ENCODE measurements around the gene ATP11B. TPM values are rescaled to one million over a fixed set of nuclear protein-coding genes. Genes with fewer than 3 reads are reported as not detected.

The ATP11B gene
- polyA plus RNA-seq, 1 experiment: 11.2 TPM

DNA sequence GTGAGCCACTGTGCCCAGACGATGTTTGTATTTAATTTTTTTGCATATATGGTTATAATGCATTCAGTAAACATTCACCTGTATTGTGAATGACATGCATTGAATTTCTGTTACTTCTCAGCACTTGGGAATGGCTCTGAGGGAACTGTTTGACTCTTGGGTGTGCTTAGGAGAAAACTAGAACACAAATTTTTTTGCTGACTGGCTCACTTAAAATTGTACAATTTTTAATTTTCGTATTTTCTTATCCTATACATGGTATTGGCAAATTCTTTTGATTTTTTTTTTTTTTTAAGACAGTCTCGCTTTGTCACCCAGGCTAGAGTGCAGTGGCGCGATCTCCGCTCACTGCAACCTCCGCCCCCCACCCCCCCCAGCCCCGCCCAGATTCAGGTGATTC, 7.2 kb downstream of the ATP11B start:
- H3K36me3 ChIP-seq (ENCODE audit: control insufficient read depth, insufficient read depth, low read length): no peaks in the 10 kb centered on the region
- no peak for DNase-seq (ENCODE audit: low read depth)
- CTCF ChIA-PET: no interaction called here
- H3K4me3 ChIP-seq (ENCODE audit: low read depth, low read length): no peak overlapping the region
- no peaks in the 10 kb centered on the region for H3K27me3 ChIP-seq (ENCODE audit: control insufficient read depth, insufficient read depth, low read length)
- POLR2A ChIA-PET: no interaction called here
- TF ChIP-seq, protein P1, sequence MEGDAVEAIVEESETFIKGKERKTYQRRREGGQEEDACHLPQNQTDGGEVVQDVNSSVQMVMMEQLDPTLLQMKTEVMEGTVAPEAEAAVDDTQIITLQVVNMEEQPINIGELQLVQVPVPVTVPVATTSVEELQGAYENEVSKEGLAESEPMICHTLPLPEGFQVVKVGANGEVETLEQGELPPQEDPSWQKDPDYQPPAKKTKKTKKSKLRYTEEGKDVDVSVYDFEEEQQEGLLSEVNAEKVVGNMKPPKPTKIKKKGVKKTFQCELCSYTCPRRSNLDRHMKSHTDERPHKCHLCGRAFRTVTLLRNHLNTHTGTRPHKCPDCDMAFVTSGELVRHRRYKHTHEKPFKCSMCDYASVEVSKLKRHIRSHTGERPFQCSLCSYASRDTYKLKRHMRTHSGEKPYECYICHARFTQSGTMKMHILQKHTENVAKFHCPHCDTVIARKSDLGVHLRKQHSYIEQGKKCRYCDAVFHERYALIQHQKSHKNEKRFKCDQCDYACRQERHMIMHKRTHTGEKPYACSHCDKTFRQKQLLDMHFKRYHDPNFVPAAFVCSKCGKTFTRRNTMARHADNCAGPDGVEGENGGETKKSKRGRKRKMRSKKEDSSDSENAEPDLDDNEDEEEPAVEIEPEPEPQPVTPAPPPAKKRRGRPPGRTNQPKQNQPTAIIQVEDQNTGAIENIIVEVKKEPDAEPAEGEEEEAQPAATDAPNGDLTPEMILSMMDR (IDR thresholded peaks at IDR 0.05; ENCODE audit: insufficient read depth, low read depth, low read length): no peak

DNA sequence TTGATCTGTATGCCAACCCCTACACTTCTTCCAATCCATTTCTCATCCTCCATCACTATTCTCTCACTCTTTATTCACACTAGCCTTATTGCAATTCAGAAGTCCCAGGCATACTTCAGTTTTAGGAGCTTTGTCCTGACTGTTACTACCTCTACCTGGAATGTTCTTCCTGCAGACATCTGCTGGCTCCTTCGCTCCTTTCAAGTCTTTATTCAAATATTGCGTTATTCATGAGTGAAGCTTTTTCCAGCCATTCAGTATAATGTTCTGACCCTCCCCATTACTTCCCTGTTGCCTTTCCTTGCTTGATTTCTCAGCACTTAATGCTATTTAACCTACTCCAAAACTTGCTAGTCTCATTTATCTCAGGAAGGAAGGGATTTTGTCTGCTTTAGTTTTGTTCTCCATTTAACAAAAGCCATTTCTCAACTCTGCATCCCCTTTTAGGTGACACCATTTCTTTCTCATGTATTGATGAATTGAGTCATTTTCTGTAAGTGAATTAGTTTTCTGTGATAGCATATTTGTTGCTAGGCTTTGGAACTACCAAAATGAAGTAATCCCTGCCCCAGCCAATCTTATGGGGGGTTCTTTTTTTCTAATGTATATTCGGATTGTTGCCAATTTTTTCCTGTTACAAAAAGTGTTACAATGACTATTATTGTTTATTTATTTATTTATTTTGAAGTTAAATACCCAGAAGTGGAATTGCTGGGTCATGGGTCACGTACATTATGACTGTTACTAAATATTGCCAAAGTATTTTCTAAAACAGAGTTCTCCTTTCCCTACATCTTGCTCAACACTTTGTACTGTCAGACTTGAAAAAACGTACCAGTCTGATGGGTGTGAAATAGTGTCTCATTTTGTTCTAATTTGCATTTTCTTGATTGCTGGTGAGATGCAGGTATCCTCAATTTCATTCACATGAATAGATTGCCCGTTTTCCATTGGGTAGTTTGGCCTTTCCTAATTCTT, 9.4 kb downstream of the ATP11B start:
- H3K4me3 ChIP-seq (ENCODE audit: low read depth, low read length): no peak overlapping the region
- ChIA-PET POLR2A (no interaction called here), CTCF (no interaction called here)
- DNase-seq (ENCODE audit: low read depth): no peak
- H3K27me3 ChIP-seq (ENCODE audit: control insufficient read depth, insufficient read depth, low read length): no peaks in the 10 kb centered on the region
- no peaks in the 10 kb centered on the region for H3K36me3 ChIP-seq (ENCODE audit: control insufficient read depth, insufficient read depth, low read length)
- TF ChIP-seq, protein P1 (IDR thresholded peaks at IDR 0.05; ENCODE audit: insufficient read depth, low read depth, low read length): no peak

DNA sequence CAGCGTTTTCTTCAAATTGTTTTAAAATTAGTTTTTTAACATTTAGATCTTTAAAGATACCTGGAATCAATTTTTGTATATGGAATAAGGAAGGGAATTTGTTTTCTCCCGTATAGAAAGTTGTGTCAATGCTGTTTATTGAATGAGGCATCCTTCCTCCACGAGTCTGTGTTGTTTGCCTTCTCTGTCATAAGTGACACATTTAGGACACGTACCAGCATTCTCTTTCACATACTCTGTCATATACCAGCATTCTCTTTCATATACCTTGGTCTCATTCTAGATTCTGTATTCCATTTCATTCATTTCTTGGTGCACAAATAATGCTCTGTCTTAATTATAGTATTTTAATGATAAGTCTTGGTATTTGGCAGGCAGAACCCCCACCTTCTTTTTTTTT, 10.3 kb downstream of the ATP11B start:
- ChIA-PET CTCF (interaction anchor here (0.6 kb wide), 1 partner anchor 60 kb away, joined by 4 read pairs; no protein-coding TSS in a partner anchor), POLR2A (no interaction called here)
- H3K4me3 ChIP-seq (ENCODE audit: low read depth, low read length): no peak overlapping the region
- no peaks in the 10 kb centered on the region for H3K27me3 ChIP-seq (ENCODE audit: control insufficient read depth, insufficient read depth, low read length)
- TF ChIP-seq, protein P1 (IDR thresholded peaks at IDR 0.05; ENCODE audit: insufficient read depth, low read depth, low read length): no peak
- DNase-seq (ENCODE audit: low read depth): no peak
- no peaks in the 10 kb centered on the region for H3K36me3 ChIP-seq (ENCODE audit: control insufficient read depth, insufficient read depth, low read length)

DNA sequence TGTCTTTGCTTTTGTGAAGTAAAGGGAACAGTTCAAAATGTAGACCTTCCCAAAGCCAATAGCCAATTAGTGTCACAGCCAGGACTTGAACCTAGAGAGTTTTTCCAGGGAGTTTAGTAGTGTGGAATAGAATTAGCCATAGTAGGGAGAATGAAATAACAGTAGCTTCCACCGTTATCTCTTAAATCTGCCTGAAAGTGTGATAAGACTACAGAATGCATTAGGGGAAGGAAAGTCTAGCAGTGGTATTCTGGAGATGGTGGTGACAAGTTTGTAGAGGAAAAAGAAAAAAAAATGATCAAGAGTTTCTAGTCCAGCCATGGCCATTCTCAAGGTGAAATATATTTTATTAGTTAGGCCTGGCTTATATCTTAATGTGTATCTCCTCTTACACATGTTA, 13.8 kb downstream of the ATP11B start:
- ChIA-PET CTCF (interaction anchor here (0.6 to 1.1 kb wide), 3 partner anchors 13 to 1954 kb away, joined by 4 to 5 read pairs (median 4); no protein-coding TSS in a partner anchor), POLR2A (no interaction called here)
- Histone ChIP-seq H3K36me3 (ENCODE audit: control insufficient read depth, insufficient read depth, low read length) (no peaks in the 10 kb centered on the region), H3K27me3 (ENCODE audit: control insufficient read depth, insufficient read depth, low read length) (no peaks in the 10 kb centered on the region), H3K4me3 (ENCODE audit: low read depth, low read length) (no peak overlapping the region)
- DNase-seq (ENCODE audit: low read depth): no peak
- TF ChIP-seq, protein P1 (IDR thresholded peaks at IDR 0.05; ENCODE audit: insufficient read depth, low read depth, low read length): no peak

DNA sequence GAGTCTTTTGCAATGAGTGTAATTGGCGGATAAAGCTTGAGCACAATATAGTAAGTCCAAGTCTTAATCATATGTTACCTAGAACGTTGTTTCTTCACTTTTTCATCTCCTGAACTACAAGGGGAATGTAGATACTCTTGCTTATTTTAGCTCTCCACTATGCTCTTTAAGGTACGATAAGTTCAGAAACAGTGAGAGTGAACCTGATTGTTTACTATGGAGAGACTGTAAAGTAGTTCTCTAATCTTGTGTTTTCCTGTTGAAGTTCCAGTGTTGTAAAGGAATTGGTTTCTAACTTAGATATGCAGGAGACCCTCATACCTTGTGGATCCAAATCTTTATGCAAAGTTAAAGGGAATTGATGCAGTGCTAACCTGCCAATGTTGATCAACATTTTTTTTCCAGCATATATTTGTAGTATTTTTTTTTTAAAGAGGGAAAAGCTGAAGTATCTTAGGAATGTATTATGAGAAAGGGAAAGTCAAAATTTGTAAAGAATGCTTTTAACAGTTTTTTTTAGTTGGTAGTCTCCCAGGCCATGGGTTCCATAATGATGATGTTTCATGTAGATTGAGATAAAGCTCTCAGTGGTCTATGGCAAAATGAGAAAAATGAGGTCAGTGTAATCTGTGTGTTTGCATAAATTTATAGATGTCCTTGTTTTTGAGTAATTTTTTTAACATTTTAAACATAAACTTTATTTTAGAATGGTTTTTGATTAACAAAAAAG, 14.9 kb downstream of the ATP11B start:
- TF ChIP-seq, protein P1 (IDR thresholded peaks at IDR 0.05; ENCODE audit: insufficient read depth, low read depth, low read length): no peak
- POLR2A ChIA-PET: no interaction called here
- no peak for DNase-seq (ENCODE audit: low read depth)
- Histone ChIP-seq H3K4me3 (ENCODE audit: low read depth, low read length) (no peak overlapping the region), H3K27me3 (ENCODE audit: control insufficient read depth, insufficient read depth, low read length) (no peaks in the 10 kb centered on the region), H3K36me3 (ENCODE audit: control insufficient read depth, insufficient read depth, low read length) (no peaks in the 10 kb centered on the region)
- CTCF ChIA-PET: interaction anchor here (0.8 to 1.1 kb wide), 2 partner anchors 14 to 125 kb away, joined by 4 to 5 read pairs; no protein-coding TSS in a partner anchor

All from BJ (cell line).